HepG2 (cell line): ENCODE measurements around the gene IFIT5. TPM values are rescaled to one million over a fixed set of nuclear protein-coding genes. Genes with fewer than 3 reads are reported as not detected.

Source experiments
- ATF1 ChIP-seq: IDR thresholded peaks from 2 replicates; pipeline ENCODE4 v1.6.1; 2016; ENCODE audit warnings: mild to moderate bottlenecking, control low read depth
- ELF3 ChIP-seq: IDR thresholded peaks from 2 replicates; pipeline ENCODE4 v1.6.1; 2016; ENCODE audit warnings: missing genetic modification reagents, missing compliant biosample characterization
- HNF1A ChIP-seq, 2 experiments: sonication (generic) in 1 of 2; formaldehyde crosslinking in 1 of 2; IDR thresholded peaks; 2 replicates each; pipeline versions ENCODE4 v1.4.0 to v1.6.1; 2016 to 2020; ENCODE audit warnings: borderline replicate concordance in 1 of 2, low read depth in 1 of 2, mild to moderate bottlenecking in 1 of 2, missing genetic modification reagents in 1 of 2
- PPARG ChIP-seq: conservative IDR thresholded peaks from 2 replicates; pipeline ENCODE4 v1.6.1; 2016; ENCODE audit warnings: missing biosample characterization, missing genetic modification reagents
- PREB ChIP-seq: sonication (generic); formaldehyde crosslinking; IDR thresholded peaks from 2 replicates; pipeline ENCODE4 v1.4.0; 2020; ENCODE audit warnings: missing genetic modification reagents
- SAP130 ChIP-seq: IDR thresholded peaks from 2 replicates; pipeline ENCODE4 v1.6.1; 2016; ENCODE audit warnings: low read depth
- ZNF207 ChIP-seq: fragments of 450-650 bp; IDR thresholded peaks from 2 replicates; pipeline ENCODE4 v1.6.1; 2016; ENCODE audit warnings: antibody characterized with exemption, borderline replicate concordance
- ZNF24 ChIP-seq: fragments of 450-650 bp; IDR thresholded peaks from 2 replicates; pipeline ENCODE4 v1.6.1; 2017; ENCODE audit warnings: antibody characterized with exemption, mild to moderate bottlenecking
- ZNF569 ChIP-seq: sonication (generic); formaldehyde crosslinking; IDR thresholded peaks from 2 replicates; pipeline ENCODE4 v1.5.0; 2020; ENCODE audit warnings: mild to moderate bottlenecking, missing genetic modification reagents, moderate library complexity, borderline replicate concordance
- ZNF614 ChIP-seq: IDR thresholded peaks from 2 replicates; pipeline ENCODE4 v1.6.1; 2018; ENCODE audit warnings: missing biosample characterization, missing genetic modification reagents, inconsistent platforms, borderline replicate concordance
- ZNF646 ChIP-seq: sonication (generic); formaldehyde crosslinking; IDR thresholded peaks from 2 replicates; pipeline ENCODE4 v1.9.0; 2021; ENCODE audit warnings: mild to moderate bottlenecking, missing genetic modification reagents
- ZNF709 ChIP-seq: sonication (generic); formaldehyde crosslinking; IDR thresholded peaks from 2 replicates; pipeline ENCODE4 v1.5.0; 2020; ENCODE audit warnings: mild to moderate bottlenecking, missing genetic modification reagents
- ZNF878 ChIP-seq: sonication (generic); formaldehyde crosslinking; IDR thresholded peaks from 2 replicates; pipeline ENCODE4 v1.8.1; 2023; ENCODE audit warnings: mild to moderate bottlenecking, missing genetic modification reagents, moderate library complexity
- polyA plus RNA-seq, 8 experiments: library from polyadenylated mRNA; depleted of rRNA in 3 of 8; stranded (reverse) in 7 of 8; unstranded in 1 of 8; fragments of >200 nt; fragmentation: Illumina TruSeq in 4 of 8; extraction: Trizol in 4 of 8; gene quantifications; 2 replicates each; pipeline versions ENCODE4 v1.2.1 to v1.2.3, GENCODE V29; 2011 to 2016; ENCODE audit warnings: low read depth in 4 of 8, missing spikeins in 1 of 8, mixed read lengths in 1 of 8; ENCODE audit not compliant: insufficient read depth in 1 of 8
- total RNA-seq, 5 experiments: library from RNA; depleted of rRNA; stranded (reverse); fragments of >200 nt; fragmentation: Illumina TruSeq; extraction: Trizol; gene quantifications; 2 replicates each; pipeline ENCODE4 v1.2.3, GENCODE V29; 2016; ENCODE audit warnings: low read depth in 1 of 5

Gene IFIT5
- total and polyA plus RNA-seq, 2 of the 13 experiments (the other 11 are each of a cell fraction or from before 2014, with no cell fraction given) = 2.2 to 8.3 TPM

GRCh38 chr10:89373916-89374711 is 40.3 kb upstream of the IFIT5 start (continued):
- TF ChIP-seq ZNF646 (peak; percentile 93), HNF1A (IDR thresholded peaks at IDR 0.05; ENCODE audit: low read depth) (peak; percentile 55; the same call in 1 of the 2 replicates), HNF1A (CRISPR knock-in tag; IDR thresholded peaks at IDR 0.05; ENCODE audit: borderline replicate concordance) (no peak; the same call in 1 of the 2 replicates), SAP130 (CRISPR knock-in tag) (peak; percentile 86), ZNF614 (CRISPR knock-in tag) (peak; percentile 77), ZNF207 (no peak), PPARG (CRISPR knock-in tag) (peak; percentile 86), ELF3 (CRISPR knock-in tag) (peak; percentile 98), ZNF24 (no peak), ATF1 (no peak; the same call in 1 of the 2 replicates), ZNF878 (CRISPR knock-in tag) (0 out of 2 replicates have a peak, but pooled peaks have one; percentile 22), ZNF709 (CRISPR knock-in tag) (no peak), PREB (CRISPR knock-in tag) (no peak), ZNF569 (CRISPR knock-in tag) (no peak)
